MM.1S (cell line): ENCODE results near the gene WDR19.

Experiments used
- DNase-seq: peaks from one replicate; pipeline ENCODE4 v3.0.0-alpha.2; 2015
- H2AFZ ChIP-seq: fragments of 300-600 bp; sonication (generic); 2 replicates; pipeline ENCODE4 v1.6.0; 2016; ENCODE audit warnings: antibody characterized with exemption, low read length
- H3F3A ChIP-seq: fragments of 300-600 bp; sonication (generic); 2 replicates; pipeline ENCODE4 v1.6.1; 2016; ENCODE audit warnings: mild to moderate bottlenecking, antibody characterized with exemption, low read length, moderate library complexity, mixed read lengths; ENCODE audit not compliant: insufficient read depth
- H3K27ac ChIP-seq: fragments of 300-600 bp; sonication (generic); 2 replicates; pipeline ENCODE4 v1.5.1; 2016; ENCODE audit warnings: mild to moderate bottlenecking, low read length
- H3K27me3 ChIP-seq: fragments of 300-600 bp; sonication (generic); replicated peaks from 2 replicates; pipeline ENCODE4 v1.6.0; 2016; ENCODE audit warnings: low read length; ENCODE audit not compliant: insufficient read depth
- H3K36me3 ChIP-seq: fragments of 300-600 bp; sonication (generic); replicated peaks from 2 replicates; pipeline ENCODE4 v1.6.1; 2016; ENCODE audit warnings: mild to moderate bottlenecking, low read length, mixed read lengths; ENCODE audit not compliant: insufficient read depth
- H3K4me1 ChIP-seq: fragments of 300-600 bp; sonication (generic); 2 replicates; pipeline ENCODE4 v1.6.1; 2016; ENCODE audit warnings: low read length, mixed read lengths
- H3K4me2 ChIP-seq: fragments of 300-600 bp; sonication (generic); 2 replicates; pipeline ENCODE4 v1.6.0; 2016; ENCODE audit warnings: low read depth, low read length
- H3K4me3 ChIP-seq: fragments of 300-600 bp; sonication (generic); 2 replicates; pipeline ENCODE4 v1.5.1; 2016; ENCODE audit warnings: low read length, mixed read lengths
- H3K79me2 ChIP-seq: fragments of 300-600 bp; sonication (generic); 2 replicates; pipeline ENCODE4 v1.6.1; 2016; ENCODE audit warnings: mixed run types, low read length, mixed read lengths
- H3K9ac ChIP-seq: fragments of 300-600 bp; sonication (generic); 2 replicates; pipeline ENCODE4 v1.6.1; 2016; ENCODE audit warnings: low read length, mixed read lengths
- H3K9me2 ChIP-seq: fragments of 300-600 bp; sonication (generic); replicated peaks from 2 replicates; pipeline ENCODE4 v1.6.1; 2016; ENCODE audit warnings: mild to moderate bottlenecking, low read length, mixed read lengths; ENCODE audit not compliant: insufficient read depth
- H3K9me3 ChIP-seq: fragments of 300-600 bp; sonication (generic); replicated peaks from 2 replicates; pipeline ENCODE4 v1.6.1; 2016; ENCODE audit warnings: mild to moderate bottlenecking, low read length, mixed read lengths; ENCODE audit not compliant: insufficient read depth
- H4K20me1 ChIP-seq: fragments of 300-600 bp; sonication (generic); 2 replicates; pipeline ENCODE4 v1.6.1; 2016; ENCODE audit warnings: mild to moderate bottlenecking, low read length, moderate library complexity, mixed read lengths; ENCODE audit not compliant: insufficient read depth
- EZH2 ChIP-seq: fragments of 300-600 bp; sonication (generic); optimal IDR thresholded peaks from 2 replicates; pipeline ENCODE3; 2017; ENCODE audit warnings: low read depth, mild to moderate bottlenecking, antibody characterized with exemption, low read length, mixed read lengths
- EZH2phosphoT487 ChIP-seq: fragments of 300-600 bp; sonication (generic); IDR thresholded peaks from 2 replicates; pipeline ENCODE4 v1.6.1; 2018; ENCODE audit warnings: antibody characterized with exemption, low read length
- TF ChIP-seq, protein P1 (sequence below): fragments of 300-600 bp; sonication (generic); IDR thresholded peaks from 2 replicates; pipeline ENCODE4 v1.5.1; 2016; ENCODE audit warnings: antibody characterized with exemption, low read length, mixed read lengths

WDR19 gene

DNA sequence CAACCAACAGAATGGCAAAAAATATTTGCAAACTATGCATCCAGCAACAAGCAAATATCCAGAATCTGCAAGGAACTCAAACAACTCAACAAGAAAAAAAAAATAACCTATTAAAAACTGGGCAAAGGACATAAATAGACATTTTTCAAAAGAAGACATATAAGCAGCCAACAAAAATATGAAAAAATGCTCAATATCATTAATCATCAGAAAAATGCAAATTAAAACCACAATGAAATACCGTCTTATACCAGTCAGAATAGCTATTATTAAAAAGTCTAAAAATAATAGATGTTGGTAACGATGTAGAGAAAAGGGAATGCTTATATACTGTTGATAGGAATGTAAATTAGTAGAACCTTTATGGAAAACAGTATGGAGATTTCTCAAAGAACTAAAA is 53.4 kb downstream of the WDR19 start:
- H3K9ac ChIP-seq, result no peak overlapping the region
- no peaks in the 10 kb centered on the region for H3K4me1 ChIP-seq
- TF ChIP-seq, protein P1, sequence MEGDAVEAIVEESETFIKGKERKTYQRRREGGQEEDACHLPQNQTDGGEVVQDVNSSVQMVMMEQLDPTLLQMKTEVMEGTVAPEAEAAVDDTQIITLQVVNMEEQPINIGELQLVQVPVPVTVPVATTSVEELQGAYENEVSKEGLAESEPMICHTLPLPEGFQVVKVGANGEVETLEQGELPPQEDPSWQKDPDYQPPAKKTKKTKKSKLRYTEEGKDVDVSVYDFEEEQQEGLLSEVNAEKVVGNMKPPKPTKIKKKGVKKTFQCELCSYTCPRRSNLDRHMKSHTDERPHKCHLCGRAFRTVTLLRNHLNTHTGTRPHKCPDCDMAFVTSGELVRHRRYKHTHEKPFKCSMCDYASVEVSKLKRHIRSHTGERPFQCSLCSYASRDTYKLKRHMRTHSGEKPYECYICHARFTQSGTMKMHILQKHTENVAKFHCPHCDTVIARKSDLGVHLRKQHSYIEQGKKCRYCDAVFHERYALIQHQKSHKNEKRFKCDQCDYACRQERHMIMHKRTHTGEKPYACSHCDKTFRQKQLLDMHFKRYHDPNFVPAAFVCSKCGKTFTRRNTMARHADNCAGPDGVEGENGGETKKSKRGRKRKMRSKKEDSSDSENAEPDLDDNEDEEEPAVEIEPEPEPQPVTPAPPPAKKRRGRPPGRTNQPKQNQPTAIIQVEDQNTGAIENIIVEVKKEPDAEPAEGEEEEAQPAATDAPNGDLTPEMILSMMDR, result no peak
- no peak for TF ChIP-seq EZH2phosphoT487
- TF ChIP-seq EZH2, result no peak
- no peak overlapping the region for H3K27ac ChIP-seq
- H3K4me3 ChIP-seq, result no peak overlapping the region
- H3F3A ChIP-seq, result no peaks in the 10 kb centered on the region
- H3K27me3 ChIP-seq, result no peaks in the 10 kb centered on the region
- no peak for DNase-seq
- no peaks in the 10 kb centered on the region for H3K36me3 ChIP-seq
- H3K9me2 ChIP-seq, result no peaks in the 10 kb centered on the region
- H2AFZ ChIP-seq, result no peak overlapping the region
- no peaks in the 10 kb centered on the region for H3K79me2 ChIP-seq
- no peaks in the 10 kb centered on the region for H3K9me3 ChIP-seq
- H4K20me1 ChIP-seq, result no peaks in the 10 kb centered on the region
- H3K4me2 ChIP-seq, result no peak overlapping the region

DNA sequence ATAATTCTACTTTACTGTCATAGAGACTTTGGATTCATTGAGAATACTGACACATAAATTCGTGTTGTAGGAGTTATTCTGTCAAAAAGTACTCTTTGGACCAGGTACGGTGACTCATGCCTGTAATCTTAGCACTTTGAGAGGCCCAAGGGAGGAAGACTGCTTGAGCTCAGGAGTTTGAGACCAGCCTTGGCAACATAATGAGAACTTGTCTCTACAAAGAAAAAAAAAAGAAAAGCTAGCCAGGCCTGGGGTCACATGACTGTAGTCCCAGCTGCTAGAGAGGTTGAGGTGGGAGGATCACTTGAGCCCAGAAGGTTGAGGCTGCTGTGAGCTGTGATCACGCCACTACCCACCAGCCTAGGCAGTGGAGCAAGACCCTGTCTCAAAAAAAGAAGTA is 54.9 kb downstream of the WDR19 start:
- no peaks in the 10 kb centered on the region for H3F3A ChIP-seq
- H3K36me3 ChIP-seq, result no peaks in the 10 kb centered on the region
- H3K27ac ChIP-seq, result no peak overlapping the region
- no peaks in the 10 kb centered on the region for H3K9me3 ChIP-seq
- no peak overlapping the region for H3K9ac ChIP-seq
- H3K4me3 ChIP-seq, result no peak overlapping the region
- H4K20me1 ChIP-seq, result no peaks in the 10 kb centered on the region
- no peaks in the 10 kb centered on the region for H3K27me3 ChIP-seq
- no peaks in the 10 kb centered on the region for H3K9me2 ChIP-seq
- H3K79me2 ChIP-seq, result no peaks in the 10 kb centered on the region
- DNase-seq, result no peak
- no peak overlapping the region for H3K4me2 ChIP-seq
- TF ChIP-seq EZH2 (no peak), EZH2phosphoT487 (no peak)
- TF ChIP-seq, protein P1, result no peak
- no peaks in the 10 kb centered on the region for H3K4me1 ChIP-seq
- no peak overlapping the region for H2AFZ ChIP-seq

DNA sequence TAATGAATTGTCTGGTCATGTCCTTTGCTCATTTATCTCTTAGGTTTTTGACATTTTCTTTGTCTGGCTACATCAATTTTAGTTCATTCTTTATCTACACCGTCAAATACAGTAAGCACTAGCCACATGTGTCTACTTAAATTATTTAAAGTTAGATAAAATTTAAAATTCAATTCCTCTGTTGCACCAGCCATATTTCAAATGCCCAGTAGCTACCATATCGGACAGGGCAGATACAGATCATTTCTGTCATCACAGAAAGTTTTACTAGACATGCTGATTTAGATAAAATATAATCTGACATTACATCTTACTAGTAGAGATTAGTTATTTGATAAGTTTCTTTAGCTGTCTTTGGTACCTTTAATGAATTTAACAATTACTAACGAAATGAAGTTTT is 61.1 kb downstream of the WDR19 start:
- Histone ChIP-seq H3K79me2 (no peaks in the 10 kb centered on the region), H3K4me2 (no peak overlapping the region), H3K4me1 (no peaks in the 10 kb centered on the region), H3K9ac (no peak overlapping the region), H3K27me3 (no peaks in the 10 kb centered on the region), H2AFZ (no peak overlapping the region), H3K36me3 (no peaks in the 10 kb centered on the region), H3K27ac (no peak overlapping the region), H3K9me3 (no peaks in the 10 kb centered on the region), H3K4me3 (no peak overlapping the region), H4K20me1 (no peaks in the 10 kb centered on the region), H3F3A (no peaks in the 10 kb centered on the region), H3K9me2 (no peaks in the 10 kb centered on the region)
- TF ChIP-seq EZH2 (no peak), EZH2phosphoT487 (no peak)
- TF ChIP-seq, protein P1, result no peak
- no peak for DNase-seq
